A673 (cell line): ENCODE results near the gene ASAP3. TPM values are rescaled to one million over a fixed set of nuclear protein-coding genes. Genes with fewer than 3 reads are reported as not detected.

Experiments
- BruUV-seq: library from RNA; stranded (reverse); fragments of 400-500 nt; replicated peaks from 2 replicates; lab custom pipeline; 2021; lab: Mats Ljungman, UMichigan
- CTCF ChIA-PET: fragments of 300-600 bp; sonication (Branson Sonifier 250); formaldehyde crosslinking; loops from one replicate; lab custom pipeline; 2022; ENCODE audit warnings: antibody characterized with exemption; lab: Charles Lee
- POLR2A ChIA-PET: fragments of 300-600 bp; sonication (Branson Sonifier 250); formaldehyde crosslinking; loops from one replicate; lab custom pipeline; 2022; ENCODE audit warnings: antibody characterized with exemption; ENCODE audit not compliant: low non-redundant PET; lab: Charles Lee
- DNase-seq: peaks from one replicate; pipeline ENCODE4 v3.0.0-alpha.2; 2015; ENCODE audit warnings: low spot score
- H3K27ac ChIP-seq: fragments of 200-600 bp; sonication (generic); 2 replicates; pipeline ENCODE4 v1.5.1; 2016; ENCODE audit warnings: mixed run types, low read depth, mild to moderate bottlenecking, mixed read lengths, antibody characterized with exemption, low read length; ENCODE audit not compliant: poor library complexity, severe bottlenecking
- H3K27me3 ChIP-seq: fragments of 200-600 bp; sonication (generic); replicated peaks from 2 replicates; pipeline ENCODE4 v1.6.1; 2017; ENCODE audit warnings: mixed run types, low read depth, mild to moderate bottlenecking, mixed read lengths, antibody characterized with exemption, low read length; ENCODE audit not compliant: insufficient read depth, poor library complexity
- H3K36me3 ChIP-seq: fragments of 200-600 bp; sonication (generic); 2 replicates; pipeline ENCODE4 v1.6.1; 2016; ENCODE audit warnings: mixed run types, mild to moderate bottlenecking, mixed read lengths, antibody characterized with exemption, low read length; ENCODE audit not compliant: insufficient read depth, poor library complexity, severe bottlenecking
- H3K4me1 ChIP-seq: fragments of 200-600 bp; sonication (generic); 2 replicates; pipeline ENCODE4 v1.6.1; 2017; ENCODE audit warnings: mixed run types, mild to moderate bottlenecking, mixed read lengths, antibody characterized with exemption, low read length; ENCODE audit not compliant: insufficient read depth, poor library complexity, severe bottlenecking
- H3K4me3 ChIP-seq: fragments of 200-600 bp; sonication (generic); 2 replicates; pipeline ENCODE4 v1.5.1; 2016; ENCODE audit warnings: low read depth, mixed run types, mild to moderate bottlenecking, mixed read lengths, low read length; ENCODE audit not compliant: poor library complexity, severe bottlenecking
- H3K9me3 ChIP-seq: fragments of 200-600 bp; sonication (generic); 2 replicates; pipeline ENCODE4 v1.6.1; 2016; ENCODE audit warnings: mixed run types, low read depth, mild to moderate bottlenecking, mixed read lengths, antibody characterized with exemption, low read length; ENCODE audit not compliant: poor library complexity, severe bottlenecking
- EZH2 ChIP-seq: fragments of 200-600 bp; sonication (generic); IDR thresholded peaks from 2 replicates; pipeline ENCODE4 v1.6.1; 2017; ENCODE audit warnings: borderline replicate concordance, low read depth, mild to moderate bottlenecking, mixed read lengths, antibody characterized with exemption, low read length; ENCODE audit not compliant: poor library complexity, severe bottlenecking
- intact Hi-C: fragments of 100-400 bp; cut with micrococcal nuclease; formaldehyde crosslinking; loops from one replicate; pipeline ENCODE4 v1.10.0; 2022; ENCODE audit not compliant: unreplicated experiment
- total RNA-seq: library from RNA; stranded (reverse); gene quantifications from 2 replicates; pipeline ENCODE4 v1.2.3, GENCODE V29; 2021
- TF ChIP-seq, protein P1 (sequence below): fragments of 300-800, 200-600 bp; sonication (generic); conservative IDR thresholded peaks from 2 replicates; pipeline ENCODE4 v1.5.1; 2017; ENCODE audit warnings: low read depth, mild to moderate bottlenecking, antibody characterized with exemption, low read length, moderate library complexity, mixed read lengths

The ASAP3 gene
- total RNA-seq, 1 experiment from 2014 or later: 7.8 TPM

DNA sequence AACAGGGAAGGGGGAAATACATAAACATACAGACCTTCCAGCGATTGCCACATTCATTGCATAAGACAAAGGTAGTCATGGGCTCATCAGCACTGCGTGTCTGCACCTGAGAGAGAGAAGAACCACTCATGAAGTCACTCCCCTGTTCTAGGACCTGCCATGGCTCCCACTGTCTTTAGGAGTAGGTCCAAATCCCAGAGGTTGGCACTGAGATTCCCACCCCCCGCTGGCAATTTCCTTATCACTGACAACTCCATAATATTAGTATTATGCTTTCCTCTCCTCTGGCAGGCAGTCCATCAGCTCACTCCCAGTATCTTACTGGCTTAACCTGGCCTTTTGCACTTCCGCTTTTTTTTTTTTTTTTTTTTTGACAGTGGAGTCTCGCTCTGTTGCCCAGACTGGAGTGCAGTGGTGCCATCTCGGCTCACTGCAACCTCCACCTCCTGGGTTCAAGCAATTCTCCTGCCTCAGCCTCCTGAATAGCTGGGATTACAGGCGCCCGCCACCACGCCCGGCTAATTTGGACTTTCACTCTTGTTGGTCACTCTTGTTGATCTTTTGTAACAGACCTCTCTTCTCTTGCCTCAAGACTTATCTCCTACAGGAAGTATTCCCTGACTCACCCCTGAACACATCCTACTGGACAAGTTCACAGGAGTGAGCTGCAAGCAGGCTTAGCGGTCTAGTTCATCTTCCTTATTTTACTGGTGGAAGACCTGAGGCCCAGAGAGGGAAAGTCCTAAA is 99.5 kb downstream of the ASAP3 start:
- no TSS peak for BruUV-seq
- intact Hi-C loops: no loop called here
- no peak overlapping the region for H3K27ac ChIP-seq
- H3K4me3 ChIP-seq: no peak overlapping the region
- CTCF ChIA-PET: interaction anchor here (0.6 kb wide), 1 partner anchor 15 kb away, joined by 3 read pairs; the partner anchor contains the start of gene ZNF436
- H3K36me3 ChIP-seq: no peaks in the 10 kb centered on the region
- POLR2A ChIA-PET: no interaction called here
- no peak for DNase-seq
- H3K9me3 ChIP-seq: no peaks in the 10 kb centered on the region
- TF ChIP-seq, protein P1, sequence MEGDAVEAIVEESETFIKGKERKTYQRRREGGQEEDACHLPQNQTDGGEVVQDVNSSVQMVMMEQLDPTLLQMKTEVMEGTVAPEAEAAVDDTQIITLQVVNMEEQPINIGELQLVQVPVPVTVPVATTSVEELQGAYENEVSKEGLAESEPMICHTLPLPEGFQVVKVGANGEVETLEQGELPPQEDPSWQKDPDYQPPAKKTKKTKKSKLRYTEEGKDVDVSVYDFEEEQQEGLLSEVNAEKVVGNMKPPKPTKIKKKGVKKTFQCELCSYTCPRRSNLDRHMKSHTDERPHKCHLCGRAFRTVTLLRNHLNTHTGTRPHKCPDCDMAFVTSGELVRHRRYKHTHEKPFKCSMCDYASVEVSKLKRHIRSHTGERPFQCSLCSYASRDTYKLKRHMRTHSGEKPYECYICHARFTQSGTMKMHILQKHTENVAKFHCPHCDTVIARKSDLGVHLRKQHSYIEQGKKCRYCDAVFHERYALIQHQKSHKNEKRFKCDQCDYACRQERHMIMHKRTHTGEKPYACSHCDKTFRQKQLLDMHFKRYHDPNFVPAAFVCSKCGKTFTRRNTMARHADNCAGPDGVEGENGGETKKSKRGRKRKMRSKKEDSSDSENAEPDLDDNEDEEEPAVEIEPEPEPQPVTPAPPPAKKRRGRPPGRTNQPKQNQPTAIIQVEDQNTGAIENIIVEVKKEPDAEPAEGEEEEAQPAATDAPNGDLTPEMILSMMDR: no peak
- no peaks in the 10 kb centered on the region for H3K4me1 ChIP-seq
- no peaks in the 10 kb centered on the region for H3K27me3 ChIP-seq

DNA sequence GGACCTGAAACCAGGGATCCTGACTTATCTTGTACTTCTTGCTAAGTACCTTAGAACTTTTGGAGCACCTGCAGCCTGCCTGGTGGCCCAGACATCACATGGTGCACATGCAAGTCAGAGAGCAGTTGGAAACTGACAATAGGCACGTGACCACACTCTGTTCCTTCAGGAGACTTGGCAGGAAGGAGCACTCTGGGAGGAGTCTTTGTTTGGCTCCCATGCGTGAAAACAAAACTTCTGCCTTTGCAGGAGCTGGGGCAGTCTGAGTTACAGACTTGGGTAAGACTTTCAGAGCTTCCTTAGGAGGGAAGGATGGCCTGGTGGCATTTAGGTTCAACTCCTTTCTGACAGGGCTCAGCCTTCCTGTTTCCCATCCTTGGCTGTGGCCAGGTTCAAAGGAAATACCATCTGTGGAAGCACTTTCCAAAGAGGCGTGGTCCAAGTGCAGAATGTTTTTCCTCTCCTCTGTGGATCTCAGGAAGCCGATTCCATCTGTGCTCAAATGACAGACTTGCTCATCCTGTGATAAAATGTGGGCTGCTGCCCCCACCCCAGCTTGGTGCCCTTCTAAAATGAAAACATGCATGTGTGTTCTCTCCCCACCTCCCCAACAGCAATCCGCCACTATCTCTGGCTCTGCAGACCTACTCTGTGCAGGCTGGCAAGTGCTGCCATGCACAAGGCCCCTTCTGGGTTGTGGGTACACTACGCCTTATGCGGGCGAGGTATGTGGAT is 100.2 kb downstream of the ASAP3 start:
- no peak for TF ChIP-seq EZH2
- TF ChIP-seq, protein P1: no peak
- Histone ChIP-seq H3K27me3 (no peaks in the 10 kb centered on the region), H3K9me3 (no peaks in the 10 kb centered on the region), H3K36me3 (no peaks in the 10 kb centered on the region), H3K4me1 (no peaks in the 10 kb centered on the region), H3K4me3 (no peak overlapping the region), H3K27ac (no peak overlapping the region)
- ChIA-PET CTCF (interaction anchor here (0.6 kb wide), 1 partner anchor 14 kb away, joined by 3 read pairs; the partner anchor contains the start of gene ZNF436), POLR2A (no interaction called here)
- no TSS peak for BruUV-seq
- no peak for DNase-seq
- intact Hi-C loops: no loop called here

GRCh38 chr1:23381233-23381885 is 102.6 kb downstream of the ASAP3 start:
- Histone ChIP-seq H3K27me3 (no peaks in the 10 kb centered on the region), H3K9me3 (no peaks in the 10 kb centered on the region), H3K4me3 (no peak overlapping the region), H3K4me1 (peaks cover 7% of the 10 kb centered on the region), H3K36me3 (no peaks in the 10 kb centered on the region), H3K27ac (no peak overlapping the region)
- ChIA-PET POLR2A (no interaction called here), CTCF (no interaction called here)
- intact Hi-C loops: no loop called here
- TF ChIP-seq EZH2: no peak
- TF ChIP-seq, protein P1: no peak
- no peak for DNase-seq
- no TSS peak for BruUV-seq
